Lower lobe of right lung (tissue), 2 donors: ENCODE results near the gene POLE. TPM values are rescaled to one million over a fixed set of nuclear protein-coding genes. Genes with fewer than 3 reads are reported as not detected.

Experiments used
- ATAC-seq, 2 donors: fragments of 200-7000 bp; cut with Tn5 transposase; one replicate each; pipeline ENCODE4 v1.9.1; 2020 to 2022; ENCODE audit warnings: mild to moderate bottlenecking in 2 of 2, moderate library complexity in 2 of 2
- DNase-seq: peaks from one replicate; pipeline ENCODE4 v3.0.0-alpha.2; 2020
- H3K27ac ChIP-seq: fragments of 200-600 bp; one replicate; pipeline ENCODE4 v1.8.0; 2022
- H3K27me3 ChIP-seq: fragments of 200-600 bp; one replicate; pipeline ENCODE4 v1.8.0; 2022; ENCODE audit warnings: low read depth
- H3K36me3 ChIP-seq: fragments of 200-600 bp; one replicate; pipeline ENCODE4 v1.8.0; 2022; ENCODE audit warnings: mild to moderate bottlenecking
- H3K4me1 ChIP-seq: fragments of 200-600 bp; one replicate; pipeline ENCODE4 v1.8.0; 2022
- H3K4me3 ChIP-seq: fragments of 200-600 bp; one replicate; pipeline ENCODE4 v1.8.0; 2022; ENCODE audit warnings: mild to moderate bottlenecking
- H3K9me3 ChIP-seq: fragments of 200-600 bp; one replicate; pipeline ENCODE4 v1.8.0; 2022
- intact Hi-C: fragments of 100-400 bp; cut with DNase I; formaldehyde crosslinking; loops from one replicate; pipeline ENCODE4 v1.11.0; 2022
- total RNA-seq: library from RNA; stranded (reverse); fragmentation: NEBNext Ultra II Directional; extraction: Animal tissue kit (Norgen Biotek cat#: 25700); gene quantifications from one replicate; pipeline ENCODE4 v1.2.1, GENCODE V29; 2021
- TF ChIP-seq, protein P1 (sequence below): fragments of 200-600 bp; IDR thresholded peaks from one replicate; pipeline ENCODE4 v1.8.0; 2022; ENCODE audit warnings: antibody characterized with exemption, mild to moderate bottlenecking
- donor health status: DM: no; HTN: yes; CAD: no; lungs with severe emphysema.

POLE gene
- total RNA-seq, 1 donor from 2014 or later = 28.0 TPM

- H3K4me1 ChIP-seq = peaks cover 14% of the 10 kb centered on the region
- H3K27ac ChIP-seq = no peak overlapping the region
- H3K4me3 ChIP-seq = no peak overlapping the region
- no peaks in the 10 kb centered on the region for H3K27me3 ChIP-seq
- H3K36me3 ChIP-seq = no peaks in the 10 kb centered on the region
- DNase-seq (no peak), ATAC-seq (no peak)
- intact Hi-C loops = no loop called here
- no peaks in the 10 kb centered on the region for H3K9me3 ChIP-seq
- TF ChIP-seq, protein P1, sequence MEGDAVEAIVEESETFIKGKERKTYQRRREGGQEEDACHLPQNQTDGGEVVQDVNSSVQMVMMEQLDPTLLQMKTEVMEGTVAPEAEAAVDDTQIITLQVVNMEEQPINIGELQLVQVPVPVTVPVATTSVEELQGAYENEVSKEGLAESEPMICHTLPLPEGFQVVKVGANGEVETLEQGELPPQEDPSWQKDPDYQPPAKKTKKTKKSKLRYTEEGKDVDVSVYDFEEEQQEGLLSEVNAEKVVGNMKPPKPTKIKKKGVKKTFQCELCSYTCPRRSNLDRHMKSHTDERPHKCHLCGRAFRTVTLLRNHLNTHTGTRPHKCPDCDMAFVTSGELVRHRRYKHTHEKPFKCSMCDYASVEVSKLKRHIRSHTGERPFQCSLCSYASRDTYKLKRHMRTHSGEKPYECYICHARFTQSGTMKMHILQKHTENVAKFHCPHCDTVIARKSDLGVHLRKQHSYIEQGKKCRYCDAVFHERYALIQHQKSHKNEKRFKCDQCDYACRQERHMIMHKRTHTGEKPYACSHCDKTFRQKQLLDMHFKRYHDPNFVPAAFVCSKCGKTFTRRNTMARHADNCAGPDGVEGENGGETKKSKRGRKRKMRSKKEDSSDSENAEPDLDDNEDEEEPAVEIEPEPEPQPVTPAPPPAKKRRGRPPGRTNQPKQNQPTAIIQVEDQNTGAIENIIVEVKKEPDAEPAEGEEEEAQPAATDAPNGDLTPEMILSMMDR = no peak
Measured at GRCh38 chr12:132685400-132685799, 1.7 kb downstream of the POLE start.

DNA sequence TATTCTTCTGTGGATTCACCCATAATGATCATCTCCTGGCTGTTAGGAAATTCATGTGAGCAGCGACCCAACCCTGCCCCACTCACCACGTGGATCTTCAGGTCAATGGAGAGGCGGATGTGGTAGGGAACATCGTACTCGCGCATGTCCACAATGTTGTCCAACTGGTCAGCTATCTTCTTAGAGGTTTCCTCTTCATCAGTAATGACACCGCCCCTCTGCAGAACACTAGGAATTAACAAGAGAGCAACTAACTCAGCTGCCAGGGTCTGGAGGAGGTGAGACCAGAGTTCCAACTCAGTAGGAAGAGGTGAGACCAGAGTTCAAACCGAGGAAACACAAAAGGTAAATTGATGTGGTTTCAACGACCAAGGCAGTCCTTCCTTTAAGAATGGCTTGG lies 9.7 kb downstream of the POLE start:
- H3K27me3 ChIP-seq = no peaks in the 10 kb centered on the region
- peaks cover 53% of the 10 kb centered on the region for H3K36me3 ChIP-seq
- DNase-seq = no peak
- intact Hi-C loops = no loop called here
- no peaks in the 10 kb centered on the region for H3K9me3 ChIP-seq
- no peak for ATAC-seq
- H3K27ac ChIP-seq = no peak overlapping the region
- no peaks in the 10 kb centered on the region for H3K4me1 ChIP-seq
- H3K4me3 ChIP-seq = no peak overlapping the region
- TF ChIP-seq, protein P1 = no peak

DNA sequence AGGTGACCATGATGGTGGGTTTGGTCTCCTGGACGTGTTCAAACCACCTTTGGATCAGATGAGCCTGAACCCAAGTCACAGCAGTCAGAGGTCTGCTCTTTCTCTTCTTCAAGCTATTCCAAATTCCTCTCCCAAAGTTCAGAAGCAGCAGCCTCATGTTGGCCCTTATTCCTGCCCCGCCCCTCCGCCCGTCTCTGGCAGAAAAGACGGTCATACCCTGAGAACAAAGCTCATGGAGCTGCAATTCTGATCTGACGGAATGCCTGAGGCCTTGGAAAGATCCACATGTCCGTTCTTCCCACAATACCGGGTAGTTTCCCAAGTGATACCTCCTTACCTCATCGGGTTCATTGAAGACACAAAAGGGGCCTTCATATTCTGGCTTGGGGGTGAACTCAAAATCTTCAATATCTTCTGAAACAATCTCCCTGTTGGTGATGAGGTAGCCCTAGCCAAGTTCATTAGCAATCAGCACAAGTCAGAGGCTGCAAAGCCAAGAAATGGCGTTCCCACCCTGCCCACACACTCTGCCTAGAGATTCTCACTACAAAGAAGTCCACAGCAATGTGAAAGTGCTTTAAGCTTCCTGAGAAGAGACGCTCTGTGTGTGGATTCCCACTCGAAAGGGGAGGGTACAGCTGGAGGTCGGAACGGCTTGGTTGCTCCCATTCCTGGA lies 11.2 kb downstream of the POLE start:
- Histone ChIP-seq H3K4me3 (no peak overlapping the region), H3K27ac (no peak overlapping the region), H3K27me3 (no peaks in the 10 kb centered on the region), H3K9me3 (no peaks in the 10 kb centered on the region), H3K36me3 (peaks cover 63% of the 10 kb centered on the region), H3K4me1 (no peaks in the 10 kb centered on the region)
- intact Hi-C loops = no loop called here
- ATAC-seq (no peak), DNase-seq (no peak)
- TF ChIP-seq, protein P1 = no peak

DNA sequence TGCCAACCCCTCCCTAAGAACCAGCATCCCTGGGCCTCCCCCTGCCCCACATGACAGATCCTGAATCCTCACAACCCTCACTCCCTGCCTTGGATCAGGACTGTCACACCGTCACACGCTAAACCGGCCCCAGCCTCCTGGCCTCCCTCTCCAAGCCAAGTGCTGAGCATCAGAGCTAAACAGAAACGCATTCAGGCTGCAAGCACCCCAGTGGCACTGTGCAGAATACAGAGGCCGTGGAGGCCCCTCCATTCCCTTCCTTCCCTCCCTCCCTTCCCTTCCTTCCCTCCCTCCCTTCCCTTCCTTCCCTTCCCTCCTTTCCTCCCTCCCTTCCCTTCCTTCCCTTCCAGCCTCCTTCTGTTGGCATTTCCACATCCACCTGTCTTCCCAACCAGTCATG lies 12.6 kb downstream of the POLE start:
- H3K36me3 ChIP-seq = peaks cover 73% of the 10 kb centered on the region
- ATAC-seq (no peak), DNase-seq (no peak)
- H3K4me1 ChIP-seq = no peaks in the 10 kb centered on the region
- no peak overlapping the region for H3K4me3 ChIP-seq
- TF ChIP-seq, protein P1 = no peak
- H3K27ac ChIP-seq = no peak overlapping the region
- H3K27me3 ChIP-seq = no peaks in the 10 kb centered on the region
- intact Hi-C loops = no loop called here
- no peaks in the 10 kb centered on the region for H3K9me3 ChIP-seq

GRCh38 chr12:132673288-132674179 lies 13.6 kb downstream of the POLE start:
- intact Hi-C loops = no loop called here
- Histone ChIP-seq H3K9me3 (no peaks in the 10 kb centered on the region), H3K36me3 (peaks cover 77% of the 10 kb centered on the region), H3K4me3 (no peak overlapping the region), H3K4me1 (no peaks in the 10 kb centered on the region), H3K27ac (no peak overlapping the region), H3K27me3 (no peaks in the 10 kb centered on the region)
- TF ChIP-seq, protein P1 = no peak
- DNase-seq (no peak), ATAC-seq (peak in 1 of 2 donors; percentile 14)
